ENCODE data around the gene MFSD6L.

MFSD6L gene

GRCh38 chr17:8753136-8753975 is 45.8 kb downstream of the MFSD6L start:
- Histone ChIP-seq H3K9ac (ENCODE audit: low read depth, low read length, poor library complexity, severe bottlenecking) (no peak overlapping the region), H3K4me2 (ENCODE audit: low read depth, low read length, poor library complexity, severe bottlenecking) (no peak overlapping the region), H4K20me1 (ENCODE audit: insufficient read depth, low read length, poor library complexity, severe bottlenecking) (no peaks in the 10 kb centered on the region), H3K79me2 (ENCODE audit: insufficient read depth, low read length) (no peaks in the 10 kb centered on the region), H2AFZ (ENCODE audit: low read length) (no peak overlapping the region), H3K9me3 (ENCODE audit: insufficient read depth, low read depth, low read length) (no peaks in the 10 kb centered on the region), H3K9me2 (replicated peaks; ENCODE audit: low read depth, low read length) (no peaks in the 10 kb centered on the region), H3K27me3 (ENCODE audit: insufficient read depth, low read length, poor library complexity, severe bottlenecking) (no peaks in the 10 kb centered on the region), H3F3A (ENCODE audit: low read depth) (no peaks in the 10 kb centered on the region), H3K36me3 (ENCODE audit: insufficient read depth, low read length) (no peaks in the 10 kb centered on the region), H3K4me1 (ENCODE audit: insufficient read depth, low read length, poor library complexity, severe bottlenecking) (no peaks in the 10 kb centered on the region), H3K4me3 (ENCODE audit: low read length, poor library complexity, severe bottlenecking) (no peak overlapping the region)
- TF ChIP-seq CTCF (conservative IDR thresholded peaks at IDR 0.05; ENCODE audit: low read length) (no peak), EZH2phosphoT487 (IDR thresholded peaks at IDR 0.05; ENCODE audit: borderline replicate concordance) (no peak)

- no peaks in the 10 kb centered on the region for H3K9me2 ChIP-seq (replicated peaks; ENCODE audit: low read depth, low read length)
- H3K4me2 ChIP-seq (ENCODE audit: low read depth, low read length, poor library complexity, severe bottlenecking), result no peak overlapping the region
- H3K36me3 ChIP-seq (ENCODE audit: insufficient read depth, low read length), result no peaks in the 10 kb centered on the region
- H4K20me1 ChIP-seq (ENCODE audit: insufficient read depth, low read length, poor library complexity, severe bottlenecking), result no peaks in the 10 kb centered on the region
- H3K9ac ChIP-seq (ENCODE audit: low read depth, low read length, poor library complexity, severe bottlenecking), result no peak overlapping the region
- peaks cover 8% of the 10 kb centered on the region for H3K4me1 ChIP-seq (ENCODE audit: insufficient read depth, low read length, poor library complexity, severe bottlenecking)
- H3K27me3 ChIP-seq (ENCODE audit: insufficient read depth, low read length, poor library complexity, severe bottlenecking), result no peaks in the 10 kb centered on the region
- no peaks in the 10 kb centered on the region for H3F3A ChIP-seq (ENCODE audit: low read depth)
- H3K9me3 ChIP-seq (ENCODE audit: insufficient read depth, low read depth, low read length), result no peaks in the 10 kb centered on the region
- no peak for TF ChIP-seq CTCF (conservative IDR thresholded peaks at IDR 0.05; ENCODE audit: low read length)
- TF ChIP-seq EZH2phosphoT487 (IDR thresholded peaks at IDR 0.05; ENCODE audit: borderline replicate concordance), result no peak
- no peaks in the 10 kb centered on the region for H3K79me2 ChIP-seq (ENCODE audit: insufficient read depth, low read length)
- H2AFZ ChIP-seq (ENCODE audit: low read length), result no peak overlapping the region
- no peak overlapping the region for H3K4me3 ChIP-seq (ENCODE audit: low read length, poor library complexity, severe bottlenecking)
Measured at GRCh38 chr17:8749616-8750015, 49.5 kb downstream of the MFSD6L start.

- no peak overlapping the region for H2AFZ ChIP-seq (ENCODE audit: low read length)
- H4K20me1 ChIP-seq (ENCODE audit: insufficient read depth, low read length, poor library complexity, severe bottlenecking), result no peaks in the 10 kb centered on the region
- no peak overlapping the region for H3K9ac ChIP-seq (ENCODE audit: low read depth, low read length, poor library complexity, severe bottlenecking)
- H3K27me3 ChIP-seq (ENCODE audit: insufficient read depth, low read length, poor library complexity, severe bottlenecking), result no peaks in the 10 kb centered on the region
- no peak for TF ChIP-seq EZH2phosphoT487 (IDR thresholded peaks at IDR 0.05; ENCODE audit: borderline replicate concordance)
- no peak for TF ChIP-seq CTCF (conservative IDR thresholded peaks at IDR 0.05; ENCODE audit: low read length)
- H3K4me3 ChIP-seq (ENCODE audit: low read length, poor library complexity, severe bottlenecking), result no peak overlapping the region
- H3F3A ChIP-seq (ENCODE audit: low read depth), result no peaks in the 10 kb centered on the region
- H3K36me3 ChIP-seq (ENCODE audit: insufficient read depth, low read length), result no peaks in the 10 kb centered on the region
- H3K9me3 ChIP-seq (ENCODE audit: insufficient read depth, low read depth, low read length), result no peaks in the 10 kb centered on the region
- H3K4me1 ChIP-seq (ENCODE audit: insufficient read depth, low read length, poor library complexity, severe bottlenecking), result peaks cover 8% of the 10 kb centered on the region
- H3K9me2 ChIP-seq (replicated peaks; ENCODE audit: low read depth, low read length), result no peaks in the 10 kb centered on the region
- H3K79me2 ChIP-seq (ENCODE audit: insufficient read depth, low read length), result no peaks in the 10 kb centered on the region
- no peak overlapping the region for H3K4me2 ChIP-seq (ENCODE audit: low read depth, low read length, poor library complexity, severe bottlenecking)
Measured at GRCh38 chr17:8747742-8748141, 51.4 kb downstream of the MFSD6L start.

All from Loucy (cell line).